WERI-Rb-1 (cell line): ENCODE data around the gene PCDHA4.
A peak's percentile ranks its signal among the peaks of the same experiment; 100 is the strongest.
"Not testable (repeated sequence)": the region's sequence is repeated elsewhere in the genome, so short reads cannot be mapped to it uniquely, and the experiment has no call there.

Experiments
- DNase-seq: peaks from one replicate; pipeline ENCODE4 v3.0.0-alpha.2; 2020
- H3K27ac ChIP-seq: fragments of 250-450 bp; sonication (Bioruptor Pico); 2 replicates; pipeline ENCODE4 v1.5.1; 2020; ENCODE audit warnings: mild to moderate bottlenecking, moderate library complexity
- H3K27me3 ChIP-seq: fragments of 250-450 bp; sonication (Bioruptor Pico); 2 replicates; pipeline ENCODE4 v1.5.1; 2021; ENCODE audit warnings: mild to moderate bottlenecking, low read depth, moderate library complexity; ENCODE audit not compliant: insufficient read depth, severe bottlenecking
- H3K36me3 ChIP-seq: fragments of 250-450 bp; sonication (Bioruptor Pico); 2 replicates; pipeline ENCODE4 v1.5.1; 2020; ENCODE audit warnings: mild to moderate bottlenecking, moderate library complexity
- H3K4me3 ChIP-seq: 2 replicates; pipeline ENCODE4 v1.5.1; 2011; ENCODE audit warnings: low read depth, mild to moderate bottlenecking, control low read depth, low read length
- H3K9me3 ChIP-seq: fragments of 250-450 bp; sonication (Bioruptor Pico); 2 replicates; pipeline ENCODE4 v1.5.1; 2021; ENCODE audit warnings: mild to moderate bottlenecking, moderate library complexity; ENCODE audit not compliant: severe bottlenecking
- TF ChIP-seq, protein P1 (sequence below): IDR thresholded peaks from 2 replicates; pipeline ENCODE4 v1.5.1; 2011; ENCODE audit warnings: low read depth, mild to moderate bottlenecking, control low read depth, inconsistent platforms, low read length

The PCDHA4 gene

GRCh38 chr5:140806834-140807775 lies at the start of gene PCDHA4:
PCDHA4 (plus strand) TSS chr5:140807068.
- Histone ChIP-seq H3K36me3 (peaks cover 3% of the 10 kb centered on the region), H3K27ac (peak within 1 kb of the TSS; percentile 84), H3K27me3 (no peaks in the 10 kb centered on the region), H3K4me3 (peak within 1 kb of the TSS; percentile 98), H3K9me3 (peaks cover 2% of the 10 kb centered on the region)
- DNase-seq: peak; percentile 87
- TF ChIP-seq, protein P1, sequence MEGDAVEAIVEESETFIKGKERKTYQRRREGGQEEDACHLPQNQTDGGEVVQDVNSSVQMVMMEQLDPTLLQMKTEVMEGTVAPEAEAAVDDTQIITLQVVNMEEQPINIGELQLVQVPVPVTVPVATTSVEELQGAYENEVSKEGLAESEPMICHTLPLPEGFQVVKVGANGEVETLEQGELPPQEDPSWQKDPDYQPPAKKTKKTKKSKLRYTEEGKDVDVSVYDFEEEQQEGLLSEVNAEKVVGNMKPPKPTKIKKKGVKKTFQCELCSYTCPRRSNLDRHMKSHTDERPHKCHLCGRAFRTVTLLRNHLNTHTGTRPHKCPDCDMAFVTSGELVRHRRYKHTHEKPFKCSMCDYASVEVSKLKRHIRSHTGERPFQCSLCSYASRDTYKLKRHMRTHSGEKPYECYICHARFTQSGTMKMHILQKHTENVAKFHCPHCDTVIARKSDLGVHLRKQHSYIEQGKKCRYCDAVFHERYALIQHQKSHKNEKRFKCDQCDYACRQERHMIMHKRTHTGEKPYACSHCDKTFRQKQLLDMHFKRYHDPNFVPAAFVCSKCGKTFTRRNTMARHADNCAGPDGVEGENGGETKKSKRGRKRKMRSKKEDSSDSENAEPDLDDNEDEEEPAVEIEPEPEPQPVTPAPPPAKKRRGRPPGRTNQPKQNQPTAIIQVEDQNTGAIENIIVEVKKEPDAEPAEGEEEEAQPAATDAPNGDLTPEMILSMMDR: peak; percentile 74

DNA sequence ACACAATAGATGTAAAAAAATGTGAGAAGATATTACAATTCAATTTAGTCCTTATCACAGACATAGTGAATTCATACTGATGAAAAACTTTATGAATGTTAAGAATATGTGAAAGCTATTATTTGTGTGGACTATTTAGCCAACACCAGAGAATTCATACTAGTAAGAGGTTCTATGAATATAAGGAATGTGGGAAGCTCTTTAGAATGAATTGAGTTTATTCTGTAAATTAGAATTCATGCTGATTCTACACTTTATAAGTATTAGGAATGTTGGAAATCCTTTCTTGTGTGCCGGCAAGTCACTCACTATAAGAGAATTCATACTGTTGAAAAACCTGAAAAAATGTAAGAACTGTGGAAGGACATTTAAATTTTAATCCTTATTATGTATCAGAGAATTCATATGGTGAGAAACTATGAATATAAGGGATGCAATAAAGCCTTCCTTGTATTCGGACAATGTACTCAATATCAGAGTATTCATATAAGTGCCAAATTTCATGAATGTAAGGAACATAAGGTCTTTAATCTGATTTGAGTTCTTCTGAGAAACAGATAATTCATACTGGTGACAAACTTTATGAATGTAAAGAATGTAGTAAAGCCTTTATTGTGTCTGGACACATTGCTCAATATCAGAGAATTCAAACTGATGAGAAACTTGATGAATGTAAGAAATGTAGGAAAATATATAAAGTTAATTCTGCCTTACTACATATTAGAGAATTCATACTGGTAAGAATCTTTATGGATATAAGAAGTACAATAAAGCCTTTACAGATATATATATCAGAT lies 42.5 kb upstream of the PCDHA4 start:
- Histone ChIP-seq H3K36me3 (no peaks in the 10 kb centered on the region), H3K4me3 (no peak overlapping the region), H3K27me3 (no peaks in the 10 kb centered on the region), H3K9me3 (peaks cover 60% of the 10 kb centered on the region), H3K27ac (no peak overlapping the region)
- TF ChIP-seq, protein P1: no peak
- DNase-seq: no peak

GRCh38 chr5:140767444-140767843 lies 39.4 kb upstream of the PCDHA4 start:
- DNase-seq: no peak
- H3K9me3 ChIP-seq: peaks cover 43% of the 10 kb centered on the region
- no peak overlapping the region for H3K4me3 ChIP-seq
- H3K27me3 ChIP-seq: no peaks in the 10 kb centered on the region
- TF ChIP-seq, protein P1: no peak
- H3K27ac ChIP-seq: no peak overlapping the region
- H3K36me3 ChIP-seq: no peaks in the 10 kb centered on the region

GRCh38 chr5:140780512-140780911 lies 26.4 kb upstream of the PCDHA4 start:
- TF ChIP-seq, protein P1: no peak
- Histone ChIP-seq H3K9me3 (peaks cover 34% of the 10 kb centered on the region), H3K36me3 (no peaks in the 10 kb centered on the region), H3K4me3 (no peak overlapping the region), H3K27me3 (no peaks in the 10 kb centered on the region), H3K27ac (no peak overlapping the region)
- no peak for DNase-seq

DNA sequence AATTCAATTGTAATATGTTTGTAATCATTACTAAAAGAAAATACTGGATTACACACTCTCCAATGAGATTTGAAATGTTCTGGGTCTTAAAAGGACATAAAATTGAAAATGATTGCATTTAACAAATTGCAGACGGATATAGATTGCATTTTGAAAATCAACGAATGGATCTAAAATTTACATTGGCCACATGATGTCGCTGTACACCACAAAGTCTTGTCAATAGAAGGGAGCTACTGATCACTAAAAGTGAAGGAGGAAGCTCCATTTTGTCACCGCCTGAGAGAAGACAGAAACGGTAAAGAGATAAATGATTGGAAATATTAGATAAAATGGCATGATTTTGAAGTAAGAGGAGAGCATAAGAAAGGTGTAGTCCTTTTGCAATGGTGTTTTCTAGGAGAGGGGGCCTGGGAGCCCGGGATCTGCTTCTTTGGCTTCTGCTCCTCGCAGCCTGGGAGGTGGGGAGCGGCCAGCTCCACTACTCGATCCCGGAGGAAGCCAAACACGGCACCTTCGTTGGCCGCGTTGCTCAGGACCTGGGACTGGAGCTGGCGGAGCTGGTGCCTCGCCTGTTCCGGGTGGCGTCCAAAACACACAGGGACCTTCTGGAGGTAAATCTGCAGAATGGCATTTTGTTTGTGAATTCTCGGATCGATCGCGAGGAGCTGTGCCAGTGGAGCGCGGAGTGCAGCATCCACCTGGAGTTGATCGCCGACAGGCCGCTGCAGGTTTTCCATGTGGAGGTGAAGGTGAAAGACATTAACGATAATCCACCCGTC lies 20.8 kb upstream of the PCDHA4 start, which contains the start of gene PCDHA1:
Gene PCDHA1, plus strand, starts transcription at position 236 of the 782 bp plus-strand sequence.
- peaks cover 12% of the 10 kb centered on the region for H3K9me3 ChIP-seq
- no peak within 1 kb of the TSS for H3K4me3 ChIP-seq
- DNase-seq: no peak
- no peak within 1 kb of the TSS for H3K27ac ChIP-seq
- H3K27me3 ChIP-seq: no peaks in the 10 kb centered on the region
- H3K36me3 ChIP-seq: no peaks in the 10 kb centered on the region
- TF ChIP-seq, protein P1: peak; percentile 35

DNA sequence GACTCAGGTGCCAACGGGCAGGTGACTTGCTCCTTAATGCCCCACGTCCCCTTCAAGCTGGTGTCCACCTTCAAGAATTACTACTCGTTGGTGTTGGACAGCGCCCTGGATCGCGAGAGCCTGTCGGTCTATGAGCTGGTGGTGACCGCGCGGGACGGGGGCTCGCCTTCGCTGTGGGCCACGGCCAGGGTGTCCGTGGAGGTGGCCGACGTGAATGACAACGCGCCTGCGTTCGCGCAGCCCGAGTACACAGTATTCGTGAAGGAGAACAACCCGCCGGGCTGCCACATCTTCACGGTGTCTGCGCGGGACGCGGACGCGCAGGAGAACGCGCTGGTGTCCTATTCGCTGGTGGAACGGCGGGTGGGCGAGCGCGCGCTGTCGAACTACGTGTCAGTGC lies 19.4 kb upstream of the PCDHA4 start:
- H3K27ac ChIP-seq, H3K36me3 ChIP-seq, H3K27me3 ChIP-seq, H3K4me3 ChIP-seq, DNase-seq: not testable (repeated sequence)
- H3K9me3 ChIP-seq: peaks cover 12% of the 10 kb centered on the region

DNA sequence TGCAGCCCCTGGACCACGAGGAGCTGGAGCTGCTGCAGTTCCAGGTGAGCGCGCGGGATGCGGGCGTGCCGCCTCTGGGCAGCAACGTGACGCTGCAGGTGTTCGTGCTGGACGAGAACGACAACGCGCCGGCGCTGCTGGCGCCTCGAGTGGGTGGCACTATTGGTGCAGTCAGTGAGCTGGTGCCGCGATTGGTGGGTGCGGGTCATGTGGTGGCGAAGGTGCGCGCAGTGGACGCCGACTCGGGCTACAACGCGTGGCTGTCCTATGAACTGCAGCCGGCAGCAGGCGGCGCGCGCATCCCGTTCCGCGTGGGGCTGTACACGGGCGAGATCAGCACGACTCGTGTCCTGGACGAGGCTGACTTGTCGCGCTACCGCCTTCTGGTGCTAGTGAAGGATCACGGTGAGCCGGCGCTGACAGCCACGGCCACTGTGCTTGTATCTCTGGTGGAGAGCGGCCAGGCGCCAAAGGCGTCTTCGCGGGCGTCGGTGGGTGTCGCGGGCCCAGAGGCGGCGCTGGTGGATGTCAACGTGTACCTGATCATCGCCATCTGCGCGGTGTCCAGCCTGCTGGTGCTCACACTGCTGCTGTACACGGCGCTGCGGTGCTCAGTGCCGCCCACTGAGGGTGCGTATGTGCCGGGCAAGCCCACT lies 18.9 kb upstream of the PCDHA4 start:
- H3K27me3 ChIP-seq, H3K36me3 ChIP-seq, H3K27ac ChIP-seq, DNase-seq, H3K4me3 ChIP-seq: not testable (repeated sequence)
- H3K9me3 ChIP-seq: peaks cover 10% of the 10 kb centered on the region
